HG02763 (cell line): ENCODE results near the gene D2HGDH.
"Not testable (repeated sequence)": the region's sequence is repeated elsewhere in the genome, so short reads cannot be mapped to it uniquely, and the experiment has no call there.

Source experiments
- ATAC-seq: cut with Tn5 transposase; IDR thresholded peaks from one replicate; pipeline ENCODE4 v1.9.1; 2021; ENCODE audit warnings: mild to moderate bottlenecking, moderate library complexity; ENCODE audit not compliant: unreplicated experiment

The D2HGDH gene

GRCh38 chr2:241724975-241725870 lies 9.2 kb upstream of the D2HGDH start:
- ATAC-seq, result no peak

GRCh38 chr2:241726459-241726858 lies 8.0 kb upstream of the D2HGDH start:
- no peak for ATAC-seq

GRCh38 chr2:241728000-241728399 lies 6.4 kb upstream of the D2HGDH start:
- ATAC-seq, result no peak

GRCh38 chr2:241728627-241729026 lies 5.8 kb upstream of the D2HGDH start:
- ATAC-seq, result no peak

- no peak for ATAC-seq
Observed at GRCh38 chr2:241729868-241730267, 4.6 kb upstream of the D2HGDH start.

- no peak for ATAC-seq
Observed at GRCh38 chr2:241730671-241731293, 3.6 kb upstream of the D2HGDH start.

- not testable (repeated sequence) for ATAC-seq
Observed at GRCh38 chr2:241732513-241733186, 1.8 kb upstream of the D2HGDH start.

GRCh38 chr2:241733391-241734207 lies 831 bp upstream of the D2HGDH start:
- no peak for ATAC-seq

- peak; percentile 23 for ATAC-seq
Observed at GRCh38 chr2:241734208-241734466, 293 bp upstream of the D2HGDH start.

- no peak for ATAC-seq
Observed at GRCh38 chr2:241736111-241736510, 1.7 kb downstream of the D2HGDH start.

GRCh38 chr2:241738040-241738686 lies 3.7 kb downstream of the D2HGDH start:
- ATAC-seq, result no peak

GRCh38 chr2:241739177-241739576 lies 4.7 kb downstream of the D2HGDH start:
- no peak for ATAC-seq

- ATAC-seq, result no peak
Observed at GRCh38 chr2:241739651-241740050, 5.2 kb downstream of the D2HGDH start.

GRCh38 chr2:241741016-241741415 lies 6.6 kb downstream of the D2HGDH start:
- no peak for ATAC-seq

- no peak for ATAC-seq
Observed at GRCh38 chr2:241742320-241742939, 8.0 kb downstream of the D2HGDH start.

- not testable (repeated sequence) for ATAC-seq
Observed at GRCh38 chr2:241743008-241743407, 8.6 kb downstream of the D2HGDH start.

- ATAC-seq, result no peak
Observed at GRCh38 chr2:241743620-241744019, 9.2 kb downstream of the D2HGDH start.

- no peak for ATAC-seq
Observed at GRCh38 chr2:241744028-241744754, 9.8 kb downstream of the D2HGDH start.

- ATAC-seq, result no peak
Observed at GRCh38 chr2:241745276-241745675, 10.8 kb downstream of the D2HGDH start.

GRCh38 chr2:241746084-241746483 lies 11.7 kb downstream of the D2HGDH start:
- ATAC-seq, result no peak
